NB4 (cell line): Measurements from ENCODE around the gene CHST11.
A peak's percentile ranks its signal among the peaks of the same experiment; 100 is the strongest.

ENCODE experiments used
- DNase-seq: peaks from one replicate; pipeline ENCODE4 v3.0.0; 2010; ENCODE audit warnings: low read depth
- H3K4me3 ChIP-seq: one replicate; pipeline ENCODE4 v1.5.1; 2011; ENCODE audit warnings: mild to moderate bottlenecking, low read depth, low read length, moderate library complexity
- CTCF ChIP-seq: IDR thresholded peaks from one replicate; pipeline ENCODE4 v1.5.1; 2012; ENCODE audit warnings: low read depth, low read length
- MAX ChIP-seq: IDR thresholded peaks from 2 replicates; pipeline ENCODE4 v1.6.1; 2011; ENCODE audit warnings: low read depth, low read length
- MYC ChIP-seq: IDR thresholded peaks from 2 replicates; pipeline ENCODE4 v1.6.1; 2011; ENCODE audit warnings: low read depth, low read length
- POLR2A ChIP-seq: IDR thresholded peaks from 2 replicates; pipeline ENCODE4 v1.6.1; 2011; ENCODE audit warnings: mild to moderate bottlenecking; ENCODE audit not compliant: insufficient read length; ENCODE audit errors: extremely low read depth

The CHST11 gene

GRCh38 chr12:104513681-104514080 lies 56.9 kb downstream of the CHST11 start:
- no peak overlapping the region for H3K4me3 ChIP-seq
- TF ChIP-seq POLR2A, result no peak
- TF ChIP-seq MAX, result no peak
- no peak for TF ChIP-seq MYC
- DNase-seq, result no peak

- no peak for TF ChIP-seq CTCF
- no peak for TF ChIP-seq MYC
- TF ChIP-seq MAX, result no peak
- TF ChIP-seq POLR2A, result no peak
- no peak for DNase-seq
- H3K4me3 ChIP-seq, result no peak overlapping the region
These were observed 57.5 kb downstream of the CHST11 start for GRCh38 chr12:104514092-104514810.

- DNase-seq, result no peak
- TF ChIP-seq MAX (no peak), MYC (no peak), POLR2A (no peak)
- no peak overlapping the region for H3K4me3 ChIP-seq
These were observed 59.2 kb downstream of the CHST11 start for GRCh38 chr12:104515899-104516298.

- no peak for TF ChIP-seq POLR2A
- no peak for TF ChIP-seq CTCF
- no peak for TF ChIP-seq MYC
- no peak for TF ChIP-seq MAX
- no peak overlapping the region for H3K4me3 ChIP-seq
- DNase-seq, result no peak
These were observed 60.1 kb downstream of the CHST11 start for GRCh38 chr12:104516821-104517220.

- H3K4me3 ChIP-seq, result no peak overlapping the region
- TF ChIP-seq POLR2A (no peak), CTCF (no peak), MAX (no peak), MYC (no peak)
These were observed 61.1 kb downstream of the CHST11 start for GRCh38 chr12:104517880-104518279.

GRCh38 chr12:104519190-104520019 lies 62.7 kb downstream of the CHST11 start:
- peak; percentile 49 for DNase-seq
- TF ChIP-seq MYC (no peak), CTCF (no peak), MAX (no peak), POLR2A (no peak)
- H3K4me3 ChIP-seq, result no peak overlapping the region

More at GRCh38 chr12:104517880-104518279, 61.1 kb downstream of the CHST11 start:
- DNase-seq, result no peak
